ENCODE data around the gene CCDC33. TPM values are rescaled to one million over a fixed set of nuclear protein-coding genes. Genes with fewer than 3 reads are reported as not detected.

Gene CCDC33
- total RNA-seq, 3 donors from 2014 or later, result 0.22 TPM; not detected in 2

- no peaks in the 10 kb centered on the region for H3K9me3 ChIP-seq
- no peak for ATAC-seq
- intact Hi-C loops (cut with DNase I, micrococcal nuclease), result no loop called here
- no peak overlapping the region for H3K4me3 ChIP-seq
- TF ChIP-seq, protein P1, sequence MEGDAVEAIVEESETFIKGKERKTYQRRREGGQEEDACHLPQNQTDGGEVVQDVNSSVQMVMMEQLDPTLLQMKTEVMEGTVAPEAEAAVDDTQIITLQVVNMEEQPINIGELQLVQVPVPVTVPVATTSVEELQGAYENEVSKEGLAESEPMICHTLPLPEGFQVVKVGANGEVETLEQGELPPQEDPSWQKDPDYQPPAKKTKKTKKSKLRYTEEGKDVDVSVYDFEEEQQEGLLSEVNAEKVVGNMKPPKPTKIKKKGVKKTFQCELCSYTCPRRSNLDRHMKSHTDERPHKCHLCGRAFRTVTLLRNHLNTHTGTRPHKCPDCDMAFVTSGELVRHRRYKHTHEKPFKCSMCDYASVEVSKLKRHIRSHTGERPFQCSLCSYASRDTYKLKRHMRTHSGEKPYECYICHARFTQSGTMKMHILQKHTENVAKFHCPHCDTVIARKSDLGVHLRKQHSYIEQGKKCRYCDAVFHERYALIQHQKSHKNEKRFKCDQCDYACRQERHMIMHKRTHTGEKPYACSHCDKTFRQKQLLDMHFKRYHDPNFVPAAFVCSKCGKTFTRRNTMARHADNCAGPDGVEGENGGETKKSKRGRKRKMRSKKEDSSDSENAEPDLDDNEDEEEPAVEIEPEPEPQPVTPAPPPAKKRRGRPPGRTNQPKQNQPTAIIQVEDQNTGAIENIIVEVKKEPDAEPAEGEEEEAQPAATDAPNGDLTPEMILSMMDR (IDR thresholded peaks at IDR 0.05), result no peak
- DNase-seq, result no peak
- H3K4me1 ChIP-seq (ENCODE audit: low read depth), result no peaks in the 10 kb centered on the region
- no peaks in the 10 kb centered on the region for H3K36me3 ChIP-seq (ENCODE audit: low read depth)
Measured at GRCh38 chr15:74214324-74215021, 21.7 kb upstream of the CCDC33 start.

GRCh38 chr15:74215958-74216357, 20.2 kb upstream of the CCDC33 start:
- DNase-seq (no peak), ATAC-seq (no peak)
- no peaks in the 10 kb centered on the region for H3K4me1 ChIP-seq (ENCODE audit: low read depth)
- no peak overlapping the region for H3K4me3 ChIP-seq
- intact Hi-C loops (cut with DNase I, micrococcal nuclease), result no loop called here
- H3K9me3 ChIP-seq, result no peaks in the 10 kb centered on the region
- H3K36me3 ChIP-seq (ENCODE audit: low read depth), result no peaks in the 10 kb centered on the region
- TF ChIP-seq, protein P1 (IDR thresholded peaks at IDR 0.05), result no peak

DNA sequence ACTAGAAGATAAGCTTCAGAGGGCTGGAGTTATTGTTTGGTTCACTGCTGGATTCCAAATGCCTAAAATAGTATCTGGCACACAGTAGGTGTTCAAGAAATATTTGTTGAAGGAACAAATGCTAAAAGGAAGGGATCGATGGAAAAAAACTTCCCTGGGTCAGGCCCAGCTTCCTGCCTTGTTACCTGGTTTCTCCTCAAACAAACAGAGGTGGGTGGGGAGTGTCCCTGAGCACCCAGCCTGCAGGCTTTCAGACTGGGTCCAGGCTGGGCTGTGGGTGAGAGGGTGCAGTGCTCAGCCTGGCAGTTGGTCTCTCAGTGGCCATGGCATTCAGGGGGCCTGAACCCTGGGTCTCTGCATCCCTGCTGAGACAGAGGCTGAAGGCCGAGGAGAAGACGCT, 19.2 kb upstream of the CCDC33 start:
- no peaks in the 10 kb centered on the region for H3K9me3 ChIP-seq
- no peaks in the 10 kb centered on the region for H3K36me3 ChIP-seq (ENCODE audit: low read depth)
- ATAC-seq (peak; percentile 71), DNase-seq (no peak)
- TF ChIP-seq, protein P1 (IDR thresholded peaks at IDR 0.05), result no peak
- H3K4me3 ChIP-seq, result no peak overlapping the region
- intact Hi-C loops (cut with DNase I, micrococcal nuclease), result no loop called here
- H3K4me1 ChIP-seq (ENCODE audit: low read depth), result no peaks in the 10 kb centered on the region

DNA sequence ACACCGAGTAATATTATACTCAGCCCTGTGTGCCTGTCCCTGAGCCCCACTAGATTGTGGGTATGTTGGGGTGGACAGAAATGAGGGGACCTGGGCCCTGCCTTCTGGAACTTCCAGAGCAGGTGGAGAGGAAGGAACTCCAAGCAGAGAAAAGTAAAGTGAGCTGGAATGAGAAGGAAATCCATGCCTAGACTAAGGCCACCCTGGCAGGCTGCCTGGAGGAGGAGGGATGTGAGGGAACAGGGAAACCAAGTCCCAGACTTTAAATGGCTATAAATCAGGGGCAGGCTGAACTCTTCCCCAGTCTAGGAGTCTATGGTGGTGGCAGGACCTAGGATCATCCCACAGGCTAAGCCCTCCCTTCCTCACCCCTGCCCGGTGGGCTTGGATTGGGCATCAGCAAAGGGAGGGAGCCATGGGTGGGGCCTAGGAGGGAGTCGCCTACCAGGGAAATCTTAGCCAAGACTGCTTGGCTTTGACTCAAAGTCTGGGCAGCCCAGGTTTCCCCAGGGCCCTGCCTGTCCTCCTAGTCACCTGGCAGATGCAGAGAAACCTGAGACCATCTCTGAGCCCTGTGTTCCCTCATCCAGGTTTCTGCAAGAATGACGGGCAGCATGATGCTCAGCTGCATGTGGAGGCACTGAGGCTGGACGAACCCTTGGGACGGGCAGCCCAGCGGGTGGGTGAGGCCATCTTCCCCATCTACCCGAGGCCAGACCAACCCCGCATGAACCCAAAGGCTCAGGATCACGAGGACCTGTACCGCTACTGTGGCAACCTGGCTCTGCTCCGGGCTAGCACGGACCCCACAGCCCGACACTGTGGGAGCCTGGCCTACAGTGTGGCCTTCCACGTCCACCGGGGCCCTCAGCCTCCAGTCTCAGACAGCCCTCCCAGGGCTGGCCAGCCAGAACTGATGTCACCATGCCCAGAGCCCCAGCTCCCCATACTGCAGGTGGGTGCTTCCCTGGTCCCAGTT, 17.9 kb upstream of the CCDC33 start:
- Histone ChIP-seq H3K36me3 (ENCODE audit: low read depth) (no peaks in the 10 kb centered on the region), H3K4me1 (ENCODE audit: low read depth) (no peaks in the 10 kb centered on the region), H3K4me3 (no peak overlapping the region), H3K9me3 (no peaks in the 10 kb centered on the region)
- TF ChIP-seq, protein P1 (IDR thresholded peaks at IDR 0.05), result no peak
- intact Hi-C loops (cut with DNase I, micrococcal nuclease), result no loop called here
- no peak for DNase-seq
- ATAC-seq, result no peak

DNA sequence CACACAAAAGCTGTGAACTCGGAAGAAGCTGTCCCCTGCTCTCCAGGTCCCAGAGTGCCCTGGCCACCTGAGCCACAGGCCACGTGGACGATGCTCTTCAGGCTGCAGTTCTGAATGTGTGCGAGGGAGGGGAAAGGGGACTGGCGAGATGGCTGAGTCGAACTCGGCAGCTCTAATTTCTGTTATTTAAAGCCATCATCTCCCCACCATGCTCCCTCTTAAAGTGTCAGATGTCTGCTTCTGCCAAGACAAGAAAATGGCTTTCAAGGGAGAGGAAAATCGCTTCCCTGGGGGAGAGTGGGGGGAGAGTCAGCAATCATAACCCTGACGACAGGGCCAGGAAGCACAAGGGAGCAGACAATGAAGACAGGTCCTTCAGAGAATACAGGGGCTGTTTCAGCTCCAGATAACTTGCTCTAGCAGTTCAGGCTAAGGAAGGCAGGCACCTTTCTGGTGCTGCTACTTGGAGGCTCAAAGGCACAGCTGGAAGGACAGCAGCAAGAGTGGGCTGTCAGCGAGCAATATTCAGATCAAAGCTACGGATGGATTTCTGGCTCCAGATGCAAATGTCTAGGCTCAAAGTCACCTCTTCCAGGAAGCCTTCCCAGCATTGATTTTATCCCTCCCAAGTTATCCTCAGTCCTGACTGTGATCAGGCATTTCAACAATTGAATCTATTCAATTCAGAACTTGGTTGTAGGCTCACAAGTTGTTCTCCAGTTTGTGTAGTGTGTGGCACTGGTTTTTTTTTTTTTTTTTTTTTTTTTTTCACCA, 15.5 kb upstream of the CCDC33 start:
- TF ChIP-seq, protein P1 (IDR thresholded peaks at IDR 0.05), result no peak
- Histone ChIP-seq H3K9me3 (no peaks in the 10 kb centered on the region), H3K4me3 (no peak overlapping the region), H3K4me1 (ENCODE audit: low read depth) (no peaks in the 10 kb centered on the region), H3K36me3 (ENCODE audit: low read depth) (no peaks in the 10 kb centered on the region)
- intact Hi-C loops (cut with DNase I, micrococcal nuclease), result no loop called here
- no peak for DNase-seq
- ATAC-seq, result no peak
